GM23248 (cell line): Measurements from ENCODE around the gene NCBP2.

Experiments
- EZH2 ChIP-seq: fragments of 200-600 bp; sonication (generic); IDR thresholded peaks from 2 replicates; pipeline ENCODE4 v1.6.1; 2018; ENCODE audit warnings: antibody characterized with exemption, mild to moderate bottlenecking; ENCODE audit not compliant: insufficient read depth, poor library complexity, severe bottlenecking
- EZH2phosphoT487 ChIP-seq: fragments of 200-600 bp; sonication (generic); IDR thresholded peaks from 2 replicates; pipeline ENCODE4 v1.6.1; 2018; ENCODE audit warnings: antibody characterized with exemption, moderate library complexity, mild to moderate bottlenecking, low read depth; ENCODE audit not compliant: insufficient read depth

DNA sequence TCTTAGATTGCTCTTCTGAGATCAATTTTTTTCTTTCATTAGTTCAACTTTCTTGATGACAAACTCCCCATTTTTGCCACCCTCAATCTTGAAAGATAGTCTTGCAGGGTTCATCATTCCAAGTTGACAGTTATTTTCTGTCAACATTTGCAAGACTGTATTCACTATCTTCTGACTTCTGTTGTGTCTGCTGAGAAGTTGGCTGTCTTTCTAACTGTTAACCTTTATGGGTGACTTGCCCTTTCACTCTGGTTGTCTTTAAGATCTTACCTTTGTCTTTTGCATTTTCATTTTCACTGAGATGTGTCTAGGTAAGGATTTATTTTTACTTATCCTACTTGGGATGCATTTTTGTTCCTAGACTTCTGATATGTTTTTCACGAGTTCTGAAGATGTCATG is 40.9 kb upstream of the NCBP2 start:
- TF ChIP-seq EZH2, result no peak
- TF ChIP-seq EZH2phosphoT487, result no peak
